Activated CD8-positive, alpha-beta T cell treated with anti-CD3 and anti-CD28 coated beads, Interleukin-2, amount 10 ng/mL, durations not matched to agents 7 days and 5 days (primary cell): Measurements from ENCODE around the gene MLANA. TPM values are rescaled to one million over a fixed set of nuclear protein-coding genes. Genes with fewer than 3 reads are reported as not detected.
A peak's percentile ranks its signal among the peaks of the same experiment; 100 is the strongest.

Experiments
- ATAC-seq: fragments of 150-1000 bp; cut with Tn5 transposase; one replicate; pipeline ENCODE4 v1.10.0; 2021; ENCODE audit warnings: moderate library complexity
- CTCF ChIA-PET: fragments of 350-600 bp; sonication (Branson Sonifier 250); formaldehyde crosslinking; loops from one replicate; lab custom pipeline; 2021; ENCODE audit warnings: antibody characterized with exemption; lab: Charles Lee
- POLR2A ChIA-PET: fragments of 350-600 bp; sonication (Branson Sonifier 250); formaldehyde crosslinking; loops from one replicate; lab custom pipeline; 2021; ENCODE audit warnings: antibody characterized with exemption; lab: Charles Lee
- DNase-seq: peaks from one replicate; pipeline ENCODE4 v3.0.0-alpha.2; 2020
- H3K27ac Mint-ChIP-seq: one replicate; pipeline ENCODE4 v1.8.0; 2021; ENCODE audit warnings: mild to moderate bottlenecking, mixed read lengths
- H3K27me3 Mint-ChIP-seq: one replicate; pipeline ENCODE4 v1.8.0; 2021; ENCODE audit warnings: low read depth, mixed read lengths
- H3K36me3 Mint-ChIP-seq: one replicate; pipeline ENCODE4 v1.8.0; 2021; ENCODE audit warnings: low read depth, mixed read lengths
- H3K4me1 Mint-ChIP-seq: one replicate; pipeline ENCODE4 v1.8.0; 2021; ENCODE audit warnings: low read depth, mixed read lengths
- H3K4me3 Mint-ChIP-seq: one replicate; pipeline ENCODE4 v1.8.0; 2021; ENCODE audit warnings: mild to moderate bottlenecking, mixed read lengths
- H3K9me3 Mint-ChIP-seq: one replicate; pipeline ENCODE4 v1.8.0; 2022; ENCODE audit warnings: mixed read lengths; ENCODE audit not compliant: insufficient read depth
- total RNA-seq, 2 experiments: library from RNA; stranded (reverse); gene quantifications; one replicate each; pipeline ENCODE4 v1.2.3, GENCODE V29; 2021

Gene MLANA
- total RNA-seq, 2 experiments from 2014 or later, result not detected

DNA sequence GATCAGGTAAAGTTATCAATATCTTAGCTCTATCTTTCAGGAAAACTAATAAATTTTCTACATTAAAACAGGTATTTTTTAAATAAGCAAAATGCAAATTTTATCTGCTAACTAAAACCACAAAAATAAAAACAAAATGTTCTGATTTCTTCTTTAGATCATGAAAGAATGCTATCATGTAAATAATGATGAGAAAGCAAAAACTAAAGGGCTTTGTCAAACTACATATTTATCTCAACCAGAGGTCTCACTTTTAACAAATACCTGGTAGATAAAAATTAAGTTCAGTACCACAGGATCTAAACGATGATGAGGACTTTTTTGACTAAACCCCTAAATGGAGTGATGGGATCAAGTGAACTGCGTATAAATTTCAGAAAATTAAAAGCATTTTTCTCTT, 50.5 kb downstream of the MLANA start:
- H3K4me3 Mint-ChIP-seq, result no peak overlapping the region
- no peak overlapping the region for H3K27ac Mint-ChIP-seq
- ChIA-PET CTCF (interaction anchor here (1.5 kb wide), 1 partner anchor 10 kb away, joined by 3 read pairs; no protein-coding TSS in a partner anchor), POLR2A (no interaction called here)
- H3K36me3 Mint-ChIP-seq, result no peaks in the 10 kb centered on the region
- DNase-seq, result no peak
- no peaks in the 10 kb centered on the region for H3K27me3 Mint-ChIP-seq
- H3K4me1 Mint-ChIP-seq, result peaks cover 4% of the 10 kb centered on the region
- no peak for ATAC-seq
- no peaks in the 10 kb centered on the region for H3K9me3 Mint-ChIP-seq

- no peak for ATAC-seq
- POLR2A ChIA-PET, result no interaction called here
- Mint-ChIP-seq H3K27me3 (no peaks in the 10 kb centered on the region), H3K36me3 (no peaks in the 10 kb centered on the region), H3K27ac (no peak overlapping the region), H3K4me3 (no peak overlapping the region), H3K4me1 (peaks cover 26% of the 10 kb centered on the region), H3K9me3 (no peaks in the 10 kb centered on the region)
- DNase-seq, result no peak
- CTCF ChIA-PET, result no interaction called here
These were observed 54.4 kb downstream of the MLANA start for GRCh38 chr9:5945112-5945511.

GRCh38 chr9:5947912-5948311, 57.2 kb downstream of the MLANA start:
- H3K4me1 Mint-ChIP-seq, result peaks cover 26% of the 10 kb centered on the region
- no peaks in the 10 kb centered on the region for H3K27me3 Mint-ChIP-seq
- peak overlapping the region; percentile 8 for H3K27ac Mint-ChIP-seq
- H3K36me3 Mint-ChIP-seq, result no peaks in the 10 kb centered on the region
- no peaks in the 10 kb centered on the region for H3K9me3 Mint-ChIP-seq
- CTCF ChIA-PET, result interaction anchor here (1.3 to 1.5 kb wide), 2 partner anchors 61 to 116 kb away, joined by 4 read pairs; no protein-coding TSS in a partner anchor
- no peak overlapping the region for H3K4me3 Mint-ChIP-seq
- no peak for DNase-seq
- peak; percentile 53 for ATAC-seq
- POLR2A ChIA-PET, result no interaction called here

DNA sequence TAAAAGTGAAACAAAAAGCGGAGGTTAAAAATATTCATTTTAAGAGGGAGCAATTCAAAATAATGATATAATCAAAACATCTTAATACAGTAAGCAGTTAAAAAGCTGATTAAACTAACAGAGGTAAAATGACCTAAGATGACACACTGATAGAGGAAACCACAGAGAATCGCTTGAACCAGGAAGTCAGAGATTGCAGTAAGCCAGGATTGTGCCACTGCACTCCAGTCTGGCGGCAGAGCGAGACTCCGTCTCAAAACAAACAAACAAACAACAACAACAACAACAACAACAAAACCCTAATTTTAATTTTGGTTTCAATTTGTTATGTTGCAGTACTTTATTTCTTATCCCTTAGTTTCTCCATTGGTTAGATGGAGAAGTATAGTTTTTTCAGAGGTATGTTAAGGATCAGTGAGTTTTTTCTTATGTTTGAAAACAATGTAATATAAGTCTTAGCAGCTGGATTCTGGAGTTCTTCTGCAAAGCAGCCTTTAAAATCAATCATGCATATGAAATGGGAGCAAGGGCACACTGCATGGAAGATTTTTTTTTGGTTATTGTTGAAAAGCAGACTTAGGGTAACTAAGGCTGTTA, 58.5 kb downstream of the MLANA start:
- Mint-ChIP-seq H3K9me3 (no peaks in the 10 kb centered on the region), H3K4me3 (peak overlapping the region; percentile 32), H3K4me1 (peaks cover 26% of the 10 kb centered on the region), H3K27me3 (no peaks in the 10 kb centered on the region), H3K27ac (no peak overlapping the region), H3K36me3 (peaks cover 3% of the 10 kb centered on the region)
- ChIA-PET CTCF (no interaction called here), POLR2A (no interaction called here)
- ATAC-seq (peak; percentile 76), DNase-seq (peak; percentile 35)

- CTCF ChIA-PET, result no interaction called here
- peaks cover 22% of the 10 kb centered on the region for H3K4me1 Mint-ChIP-seq
- H3K27ac Mint-ChIP-seq, result no peak overlapping the region
- peaks cover 3% of the 10 kb centered on the region for H3K36me3 Mint-ChIP-seq
- no peak for DNase-seq
- ATAC-seq, result no peak
- H3K9me3 Mint-ChIP-seq, result no peaks in the 10 kb centered on the region
- H3K27me3 Mint-ChIP-seq, result no peaks in the 10 kb centered on the region
- POLR2A ChIA-PET, result no interaction called here
- no peak overlapping the region for H3K4me3 Mint-ChIP-seq
These were observed 59.6 kb downstream of the MLANA start for GRCh38 chr9:5950261-5950660.

DNA sequence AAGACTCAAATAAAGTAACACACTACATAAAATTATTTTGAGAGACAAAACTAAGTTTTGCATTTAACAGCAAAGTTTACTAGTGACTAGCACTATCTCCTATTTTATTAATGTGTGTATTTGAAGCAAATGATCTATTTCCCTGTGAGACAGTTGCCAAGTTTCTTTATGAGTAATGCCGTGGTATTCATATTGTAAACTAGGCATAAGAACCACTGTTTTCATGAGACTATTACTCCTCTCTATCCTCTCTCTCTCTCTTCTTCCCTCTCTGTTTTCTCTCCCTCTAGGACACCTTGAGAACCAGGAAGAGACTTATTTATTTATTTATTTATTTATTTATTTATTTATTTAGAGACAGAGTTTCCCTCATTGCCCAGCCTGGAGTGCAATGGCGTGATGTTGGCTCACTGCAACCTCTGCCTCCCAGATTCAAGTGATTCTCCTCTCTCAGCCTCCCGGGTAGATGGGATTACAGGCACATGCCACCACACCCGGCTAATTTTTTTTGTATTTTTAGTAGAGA, 61.1 kb downstream of the MLANA start:
- H3K36me3 Mint-ChIP-seq, result peaks cover 3% of the 10 kb centered on the region
- no peak overlapping the region for H3K4me3 Mint-ChIP-seq
- H3K4me1 Mint-ChIP-seq, result peaks cover 20% of the 10 kb centered on the region
- H3K9me3 Mint-ChIP-seq, result no peaks in the 10 kb centered on the region
- ChIA-PET POLR2A (no interaction called here), CTCF (interaction anchor here (1.8 kb wide), 1 partner anchor 65 kb away, joined by 5 read pairs; no protein-coding TSS in a partner anchor)
- DNase-seq (no peak), ATAC-seq (no peak)
- no peaks in the 10 kb centered on the region for H3K27me3 Mint-ChIP-seq
- no peak overlapping the region for H3K27ac Mint-ChIP-seq

- CTCF ChIA-PET, result no interaction called here
- no peak for ATAC-seq
- POLR2A ChIA-PET, result no interaction called here
- H3K9me3 Mint-ChIP-seq, result no peaks in the 10 kb centered on the region
- no peak overlapping the region for H3K27ac Mint-ChIP-seq
- no peak overlapping the region for H3K4me3 Mint-ChIP-seq
- no peak for DNase-seq
- H3K4me1 Mint-ChIP-seq, result peaks cover 6% of the 10 kb centered on the region
- H3K27me3 Mint-ChIP-seq, result no peaks in the 10 kb centered on the region
- H3K36me3 Mint-ChIP-seq, result peaks cover 3% of the 10 kb centered on the region
These were observed 63.3 kb downstream of the MLANA start for GRCh38 chr9:5953743-5954707.

DNA sequence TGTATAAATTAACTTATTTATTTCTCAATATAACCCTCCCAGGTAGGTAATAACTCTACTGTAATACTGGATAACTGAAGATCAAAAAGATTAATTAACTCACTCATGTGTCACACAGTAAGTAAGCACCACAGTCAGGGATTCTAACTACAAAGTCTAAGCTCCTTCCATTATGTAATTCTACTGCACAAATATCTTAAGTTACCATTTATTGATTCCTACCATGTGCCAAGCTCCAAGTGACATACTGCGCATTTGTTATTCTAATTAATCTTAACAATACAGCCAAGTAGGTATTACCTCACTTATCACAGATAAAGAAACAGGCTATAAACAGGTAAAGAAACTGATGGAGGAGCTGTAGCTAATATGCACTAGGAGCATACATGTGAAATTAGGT, 66.5 kb downstream of the MLANA start:
- peaks cover 3% of the 10 kb centered on the region for H3K36me3 Mint-ChIP-seq

DNA sequence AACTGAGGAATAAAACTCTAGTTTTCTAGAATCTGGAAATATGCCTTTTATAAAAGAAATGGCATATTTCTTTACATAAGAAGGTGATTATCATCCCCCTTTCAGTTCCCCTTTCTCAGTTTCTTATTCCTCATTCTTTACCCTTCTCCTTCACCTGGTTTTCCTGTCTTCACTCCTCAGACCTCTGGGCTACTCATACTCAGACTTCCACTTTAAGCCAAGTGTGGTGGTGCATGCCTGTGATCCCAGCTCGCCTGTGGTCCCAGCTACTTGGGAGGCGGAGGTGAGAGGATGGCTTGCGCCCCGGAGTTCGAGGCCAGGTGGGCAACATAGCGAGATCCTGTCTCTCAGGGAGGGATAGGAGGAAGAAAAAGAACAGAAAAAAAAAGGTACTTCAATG, 67.6 kb downstream of the MLANA start:
- H3K36me3 Mint-ChIP-seq, result peaks cover 3% of the 10 kb centered on the region
- POLR2A ChIA-PET, result no interaction called here
- no peaks in the 10 kb centered on the region for H3K4me1 Mint-ChIP-seq
- H3K4me3 Mint-ChIP-seq, result no peak overlapping the region
- CTCF ChIA-PET, result no interaction called here
- no peak for DNase-seq
- no peaks in the 10 kb centered on the region for H3K9me3 Mint-ChIP-seq
- no peak overlapping the region for H3K27ac Mint-ChIP-seq
- no peak for ATAC-seq
- H3K27me3 Mint-ChIP-seq, result no peaks in the 10 kb centered on the region

More for the DNA sequence above, 66.5 kb downstream of the MLANA start:
- H3K4me3 Mint-ChIP-seq, result no peak overlapping the region
- no peaks in the 10 kb centered on the region for H3K9me3 Mint-ChIP-seq
- ATAC-seq, result no peak
- ChIA-PET POLR2A (no interaction called here), CTCF (no interaction called here)
- no peaks in the 10 kb centered on the region for H3K27me3 Mint-ChIP-seq
- H3K4me1 Mint-ChIP-seq, result no peaks in the 10 kb centered on the region
- no peak overlapping the region for H3K27ac Mint-ChIP-seq
- DNase-seq, result no peak

Other genes with a start within 250 kb of the MLANA start
- gene ERMP1, start 57.8 kb upstream of the MLANA start, total RNA-seq, result 10 to 100 TPM; 28.0 to 30.6 TPM
- gene RANBP6, start 124.7 kb downstream of the MLANA start, total RNA-seq, result 10 to 100 TPM; 20.2 to 21.6 TPM